ENCODE results near the gene FAM20B.

Gene FAM20B

DNA sequence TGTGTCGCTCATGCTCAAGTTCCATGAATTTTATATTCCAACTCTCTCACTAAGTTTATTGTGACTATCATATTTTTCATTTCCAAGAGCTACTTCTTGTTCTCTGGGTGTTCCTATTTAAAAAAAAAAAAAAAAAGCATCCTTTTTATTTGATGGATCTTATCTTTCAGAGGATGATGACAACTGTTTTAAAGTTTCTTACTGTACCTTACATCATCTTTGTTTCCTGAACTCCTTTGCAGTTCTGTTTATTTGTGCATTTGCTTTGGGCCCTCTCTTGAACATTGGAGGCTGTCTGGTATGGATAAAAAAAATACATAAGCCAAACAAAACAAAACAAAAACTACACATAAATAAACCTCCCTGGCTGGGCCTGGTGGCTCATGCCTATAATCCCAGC lies 32.1 kb upstream of the FAM20B start:
- H2BK12ac ChIP-seq (ENCODE audit: low read length): no peak overlapping the region
- H3K4ac ChIP-seq (ENCODE audit: low read depth, low read length): no peak overlapping the region
- no peaks in the 10 kb centered on the region for H3K4me1 ChIP-seq (ENCODE audit: control insufficient read depth in 1 of 2, insufficient read depth in 2 of 2, low read length in 2 of 2)
- no peak for DNase-seq
- no peak overlapping the region for H4K12ac ChIP-seq (ENCODE audit: low read depth, low read length)
- H3K4me3 ChIP-seq (ENCODE audit: low read depth, low read length): no peak overlapping the region
- H4K8ac ChIP-seq (ENCODE audit: low read depth, low read length): no peak overlapping the region
- H3K18ac ChIP-seq (ENCODE audit: low read length): no peak overlapping the region
- no peaks in the 10 kb centered on the region for H3K36me3 ChIP-seq (ENCODE audit: control insufficient read depth in 1 of 2, insufficient read depth in 2 of 2, low read length in 2 of 2)
- no CpG with 5 or more reads among the region's 1 CpG for WGBS (ENCODE audit: extremely low coverage, insufficient coverage, insufficient read length)
- H2BK5ac ChIP-seq (ENCODE audit: low read depth, low read length, poor library complexity): no peak overlapping the region
- no peak overlapping the region for H3K23ac ChIP-seq (ENCODE audit: low read length)
- no peaks in the 10 kb centered on the region for H3K27me3 ChIP-seq (ENCODE audit: insufficient read depth, low read length)
- no peak overlapping the region for H4K91ac ChIP-seq (ENCODE audit: low read depth, low read length)
- no peak overlapping the region for H3K27ac ChIP-seq (ENCODE audit: low read depth, low read length)
- H3K79me1 ChIP-seq (ENCODE audit: low read length): no peaks in the 10 kb centered on the region
- no peak overlapping the region for H3K14ac ChIP-seq (ENCODE audit: low read length)
- no peak overlapping the region for H2AK5ac ChIP-seq (ENCODE audit: low read length)
- H3K9me3 ChIP-seq (ENCODE audit: insufficient read depth, low read depth, low read length): peaks cover 3% of the 10 kb centered on the region
- H3K4me2 ChIP-seq (ENCODE audit: low read length): no peak overlapping the region
- no peak overlapping the region for H2AFZ ChIP-seq (ENCODE audit: insufficient read depth, low read length, poor library complexity)
- H2BK120ac ChIP-seq (ENCODE audit: insufficient read depth, low read length, poor library complexity): no peak overlapping the region
- no peak overlapping the region for H3K9ac ChIP-seq (ENCODE audit: low read length)
- H3K79me2 ChIP-seq (ENCODE audit: control insufficient read depth, insufficient read depth, low read length, poor library complexity): no peaks in the 10 kb centered on the region

DNA sequence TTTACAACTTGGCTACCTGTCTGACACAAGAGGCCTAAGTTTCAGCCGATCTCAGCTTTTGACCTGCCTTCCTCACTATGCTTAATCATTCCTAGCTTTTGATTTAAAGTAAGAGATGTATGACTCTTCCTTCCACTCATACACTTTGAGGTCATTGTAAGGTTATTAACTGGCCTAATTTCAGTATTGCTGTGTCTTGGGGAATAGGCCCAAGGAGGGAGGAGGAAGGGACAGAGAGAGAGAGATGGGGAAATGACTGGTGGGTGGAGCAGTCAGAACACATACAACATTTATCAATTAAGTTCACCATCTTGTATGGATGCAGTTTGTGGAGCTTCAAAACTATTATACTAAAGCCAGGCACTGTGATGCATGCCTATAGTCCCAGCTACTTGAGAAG lies 28.3 kb upstream of the FAM20B start:
- no peak overlapping the region for H2AK5ac ChIP-seq (ENCODE audit: low read length)
- H3K36me3 ChIP-seq (ENCODE audit: control insufficient read depth in 1 of 2, insufficient read depth in 2 of 2, low read length in 2 of 2): no peaks in the 10 kb centered on the region
- H4K91ac ChIP-seq (ENCODE audit: low read depth, low read length): no peak overlapping the region
- H3K27me3 ChIP-seq (ENCODE audit: insufficient read depth, low read length): no peaks in the 10 kb centered on the region
- no peak overlapping the region for H3K4ac ChIP-seq (ENCODE audit: low read depth, low read length)
- H3K18ac ChIP-seq (ENCODE audit: low read length): no peak overlapping the region
- no peak for DNase-seq
- peaks cover 3% of the 10 kb centered on the region for H3K9me3 ChIP-seq (ENCODE audit: insufficient read depth, low read depth, low read length)
- H3K9ac ChIP-seq (ENCODE audit: low read length): no peak overlapping the region
- no peak overlapping the region for H2BK120ac ChIP-seq (ENCODE audit: insufficient read depth, low read length, poor library complexity)
- H3K79me1 ChIP-seq (ENCODE audit: low read length): no peaks in the 10 kb centered on the region
- no peak overlapping the region for H4K8ac ChIP-seq (ENCODE audit: low read depth, low read length)
- H3K4me2 ChIP-seq (ENCODE audit: low read length): no peak overlapping the region
- H3K14ac ChIP-seq (ENCODE audit: low read length): no peak overlapping the region
- no peak overlapping the region for H3K27ac ChIP-seq (ENCODE audit: low read depth, low read length)
- no peak overlapping the region for H3K23ac ChIP-seq (ENCODE audit: low read length)
- no peak overlapping the region for H2AFZ ChIP-seq (ENCODE audit: insufficient read depth, low read length, poor library complexity)
- H4K12ac ChIP-seq (ENCODE audit: low read depth, low read length): no peak overlapping the region
- WGBS (ENCODE audit: extremely low coverage, insufficient coverage, insufficient read length): no CpG with 5 or more reads among the region's 1 CpG
- H3K4me3 ChIP-seq (ENCODE audit: low read depth, low read length): no peak overlapping the region
- no peak overlapping the region for H2BK12ac ChIP-seq (ENCODE audit: low read length)
- no peaks in the 10 kb centered on the region for H3K4me1 ChIP-seq (ENCODE audit: control insufficient read depth in 1 of 2, insufficient read depth in 2 of 2, low read length in 2 of 2)
- H3K79me2 ChIP-seq (ENCODE audit: control insufficient read depth, insufficient read depth, low read length, poor library complexity): no peaks in the 10 kb centered on the region
- H2BK5ac ChIP-seq (ENCODE audit: low read depth, low read length, poor library complexity): no peak overlapping the region

DNA sequence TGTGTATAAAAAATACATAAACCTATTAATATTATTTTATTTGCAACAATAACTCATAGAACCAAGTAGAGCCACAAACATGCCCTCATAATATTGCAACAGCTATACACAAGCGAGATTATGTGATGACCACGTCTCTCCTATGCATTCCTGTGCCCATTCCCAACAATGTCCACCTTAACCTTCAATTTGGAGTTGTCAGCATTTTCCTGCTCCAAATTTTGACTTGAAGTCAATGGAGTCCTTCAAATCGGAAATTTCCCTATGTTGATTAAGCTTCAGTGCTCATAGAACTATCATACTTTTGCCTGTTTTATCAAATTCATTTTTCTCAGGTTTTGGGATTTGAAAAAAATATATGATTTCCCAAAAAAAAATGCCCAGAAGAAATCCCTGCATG lies 27.4 kb upstream of the FAM20B start:
- Histone ChIP-seq H3K36me3 (ENCODE audit: control insufficient read depth in 1 of 2, insufficient read depth in 2 of 2, low read length in 2 of 2) (no peaks in the 10 kb centered on the region), H3K4me1 (ENCODE audit: control insufficient read depth in 1 of 2, insufficient read depth in 2 of 2, low read length in 2 of 2) (no peaks in the 10 kb centered on the region), H4K91ac (ENCODE audit: low read depth, low read length) (no peak overlapping the region), H2AFZ (ENCODE audit: insufficient read depth, low read length, poor library complexity) (no peak overlapping the region), H3K9me3 (ENCODE audit: insufficient read depth, low read depth, low read length) (peaks cover 3% of the 10 kb centered on the region), H3K27ac (ENCODE audit: low read depth, low read length) (no peak overlapping the region), H3K79me2 (ENCODE audit: control insufficient read depth, insufficient read depth, low read length, poor library complexity) (no peaks in the 10 kb centered on the region), H3K23ac (ENCODE audit: low read length) (no peak overlapping the region), H3K27me3 (ENCODE audit: insufficient read depth, low read length) (no peaks in the 10 kb centered on the region), H2BK12ac (ENCODE audit: low read length) (no peak overlapping the region), H3K79me1 (ENCODE audit: low read length) (no peaks in the 10 kb centered on the region), H3K4me3 (ENCODE audit: low read depth, low read length) (no peak overlapping the region), H3K9ac (ENCODE audit: low read length) (no peak overlapping the region), H2AK5ac (ENCODE audit: low read length) (no peak overlapping the region), H3K4ac (ENCODE audit: low read depth, low read length) (no peak overlapping the region), H3K18ac (ENCODE audit: low read length) (no peak overlapping the region), H3K14ac (ENCODE audit: low read length) (no peak overlapping the region), H2BK5ac (ENCODE audit: low read depth, low read length, poor library complexity) (no peak overlapping the region), H4K8ac (ENCODE audit: low read depth, low read length) (no peak overlapping the region), H4K12ac (ENCODE audit: low read depth, low read length) (no peak overlapping the region), H2BK120ac (ENCODE audit: insufficient read depth, low read length, poor library complexity) (no peak overlapping the region), H3K4me2 (ENCODE audit: low read length) (no peak overlapping the region)
- no CpG with 5 or more reads among the region's 3 CpGs for WGBS (ENCODE audit: extremely low coverage, insufficient coverage, insufficient read length)
- DNase-seq: no peak

DNA sequence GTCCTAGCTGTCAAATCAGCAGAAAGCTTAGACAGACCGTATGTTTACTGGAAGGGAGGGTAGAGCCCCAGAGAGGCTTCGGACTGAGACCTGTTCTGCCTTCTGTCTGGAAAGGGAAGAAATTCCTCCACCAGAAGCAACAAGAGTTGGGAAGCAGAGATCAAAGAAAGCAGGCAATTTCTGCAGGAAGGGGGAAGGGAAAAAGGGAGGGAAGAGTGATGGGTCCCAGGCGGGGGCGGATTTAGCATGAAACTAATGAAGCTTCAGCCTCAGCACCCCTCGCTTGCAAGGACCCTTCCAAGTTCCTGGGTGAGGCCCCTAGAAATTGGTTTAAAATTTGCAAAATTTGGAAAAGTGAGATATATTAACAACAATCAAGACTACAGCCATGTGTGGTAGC lies 26.6 kb upstream of the FAM20B start:
- Histone ChIP-seq H3K14ac (ENCODE audit: low read length) (no peak overlapping the region), H4K8ac (ENCODE audit: low read depth, low read length) (no peak overlapping the region), H3K79me1 (ENCODE audit: low read length) (no peaks in the 10 kb centered on the region), H4K91ac (ENCODE audit: low read depth, low read length) (no peak overlapping the region), H3K4me1 (ENCODE audit: control insufficient read depth in 1 of 2, insufficient read depth in 2 of 2, low read length in 2 of 2) (no peaks in the 10 kb centered on the region), H3K4ac (ENCODE audit: low read depth, low read length) (no peak overlapping the region), H2BK120ac (ENCODE audit: insufficient read depth, low read length, poor library complexity) (no peak overlapping the region), H3K27me3 (ENCODE audit: insufficient read depth, low read length) (no peaks in the 10 kb centered on the region), H3K18ac (ENCODE audit: low read length) (no peak overlapping the region), H2AK5ac (ENCODE audit: low read length) (no peak overlapping the region), H3K23ac (ENCODE audit: low read length) (no peak overlapping the region), H3K27ac (ENCODE audit: low read depth, low read length) (no peak overlapping the region), H3K4me3 (ENCODE audit: low read depth, low read length) (no peak overlapping the region), H3K9ac (ENCODE audit: low read length) (no peak overlapping the region), H3K9me3 (ENCODE audit: insufficient read depth, low read depth, low read length) (peaks cover 3% of the 10 kb centered on the region), H2BK5ac (ENCODE audit: low read depth, low read length, poor library complexity) (no peak overlapping the region), H4K12ac (ENCODE audit: low read depth, low read length) (no peak overlapping the region), H2AFZ (ENCODE audit: insufficient read depth, low read length, poor library complexity) (no peak overlapping the region), H3K4me2 (ENCODE audit: low read length) (no peak overlapping the region), H3K36me3 (ENCODE audit: control insufficient read depth in 1 of 2, insufficient read depth in 2 of 2, low read length in 2 of 2) (no peaks in the 10 kb centered on the region), H3K79me2 (ENCODE audit: control insufficient read depth, insufficient read depth, low read length, poor library complexity) (no peaks in the 10 kb centered on the region), H2BK12ac (ENCODE audit: low read length) (no peak overlapping the region)
- WGBS (ENCODE audit: extremely low coverage, insufficient coverage, insufficient read length): no CpG with 5 or more reads among the region's 5 CpGs
- no peak for DNase-seq

Data from trophoblast cell (in vitro differentiated cells and primary cell).